WTC11 (cell line): ENCODE results near the gene CLOCK.

Experiments
- IRF2 ChIP-seq: sonication (generic); formaldehyde crosslinking; IDR thresholded peaks from 2 replicates; pipeline ENCODE4 v1.8.0; 2022; ENCODE audit warnings: low read depth, missing genetic modification reagents, borderline replicate concordance
- NR3C1 ChIP-seq: sonication (generic); formaldehyde crosslinking; conservative IDR thresholded peaks from 2 replicates; pipeline ENCODE4 v1.8.1; 2023; ENCODE audit warnings: low read depth, mild to moderate bottlenecking, missing genetic modification reagents
- ZNF232 ChIP-seq: sonication (generic); formaldehyde crosslinking; IDR thresholded peaks from 2 replicates; pipeline ENCODE4 v1.8.0; 2022; ENCODE audit warnings: mild to moderate bottlenecking, missing genetic modification reagents
- ZNF263 ChIP-seq: sonication (generic); formaldehyde crosslinking; IDR thresholded peaks from 2 replicates; pipeline ENCODE4 v1.8.1; 2022; ENCODE audit warnings: low read depth, mild to moderate bottlenecking, moderate library complexity, missing genetic modification reagents
- ZNF671 ChIP-seq: fragments of 250-450 bp; sonication (Bioruptor Pico); IDR thresholded peaks from 2 replicates; pipeline ENCODE4 v1.8.0; 2021; ENCODE audit warnings: mild to moderate bottlenecking
- TF ChIP-seq, protein P1 (sequence below): fragments of 200-600 bp; IDR thresholded peaks from 2 replicates; pipeline ENCODE4 v1.8.0; 2022; ENCODE audit warnings: antibody characterized with exemption
- TF ChIP-seq, protein P2 (sequence below): sonication (generic); formaldehyde crosslinking; IDR thresholded peaks from 2 replicates; pipeline ENCODE4 v1.8.1; 2022; ENCODE audit warnings: low read depth, missing genetic modification reagents, borderline replicate concordance
- TF ChIP-seq, protein P3 (sequence below): sonication (generic); formaldehyde crosslinking; IDR thresholded peaks from 2 replicates; pipeline ENCODE4 v1.8.1; 2023; ENCODE audit warnings: mild to moderate bottlenecking, missing genetic modification reagents

DNA sequence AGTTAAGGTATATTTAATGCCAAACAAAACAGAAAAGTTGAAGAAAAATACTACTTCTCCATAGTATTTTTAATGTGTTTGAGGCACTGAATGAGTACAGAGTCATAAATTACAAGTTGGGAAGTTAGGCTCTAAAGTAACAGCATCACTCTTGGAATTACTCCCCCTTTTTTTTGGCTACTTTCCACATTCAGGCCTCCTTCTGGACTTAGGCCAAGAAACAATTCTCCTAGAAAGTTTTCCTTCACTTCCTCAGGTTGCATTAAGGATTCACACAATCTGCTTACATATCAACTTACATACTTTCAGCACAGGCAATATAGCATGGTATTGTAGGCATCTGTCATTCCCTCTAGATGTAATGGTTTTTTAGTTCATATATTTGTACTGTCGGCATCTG lies 98.9 kb downstream of the CLOCK start:
- TF ChIP-seq, protein P1, sequence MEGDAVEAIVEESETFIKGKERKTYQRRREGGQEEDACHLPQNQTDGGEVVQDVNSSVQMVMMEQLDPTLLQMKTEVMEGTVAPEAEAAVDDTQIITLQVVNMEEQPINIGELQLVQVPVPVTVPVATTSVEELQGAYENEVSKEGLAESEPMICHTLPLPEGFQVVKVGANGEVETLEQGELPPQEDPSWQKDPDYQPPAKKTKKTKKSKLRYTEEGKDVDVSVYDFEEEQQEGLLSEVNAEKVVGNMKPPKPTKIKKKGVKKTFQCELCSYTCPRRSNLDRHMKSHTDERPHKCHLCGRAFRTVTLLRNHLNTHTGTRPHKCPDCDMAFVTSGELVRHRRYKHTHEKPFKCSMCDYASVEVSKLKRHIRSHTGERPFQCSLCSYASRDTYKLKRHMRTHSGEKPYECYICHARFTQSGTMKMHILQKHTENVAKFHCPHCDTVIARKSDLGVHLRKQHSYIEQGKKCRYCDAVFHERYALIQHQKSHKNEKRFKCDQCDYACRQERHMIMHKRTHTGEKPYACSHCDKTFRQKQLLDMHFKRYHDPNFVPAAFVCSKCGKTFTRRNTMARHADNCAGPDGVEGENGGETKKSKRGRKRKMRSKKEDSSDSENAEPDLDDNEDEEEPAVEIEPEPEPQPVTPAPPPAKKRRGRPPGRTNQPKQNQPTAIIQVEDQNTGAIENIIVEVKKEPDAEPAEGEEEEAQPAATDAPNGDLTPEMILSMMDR: no peak
- no peak for TF ChIP-seq ZNF263 (CRISPR knock-in tag)
- TF ChIP-seq, protein P2, sequence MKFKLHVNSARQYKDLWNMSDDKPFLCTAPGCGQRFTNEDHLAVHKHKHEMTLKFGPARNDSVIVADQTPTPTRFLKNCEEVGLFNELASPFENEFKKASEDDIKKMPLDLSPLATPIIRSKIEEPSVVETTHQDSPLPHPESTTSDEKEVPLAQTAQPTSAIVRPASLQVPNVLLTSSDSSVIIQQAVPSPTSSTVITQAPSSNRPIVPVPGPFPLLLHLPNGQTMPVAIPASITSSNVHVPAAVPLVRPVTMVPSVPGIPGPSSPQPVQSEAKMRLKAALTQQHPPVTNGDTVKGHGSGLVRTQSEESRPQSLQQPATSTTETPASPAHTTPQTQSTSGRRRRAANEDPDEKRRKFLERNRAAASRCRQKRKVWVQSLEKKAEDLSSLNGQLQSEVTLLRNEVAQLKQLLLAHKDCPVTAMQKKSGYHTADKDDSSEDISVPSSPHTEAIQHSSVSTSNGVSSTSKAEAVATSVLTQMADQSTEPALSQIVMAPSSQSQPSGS (CRISPR knock-in tag): no peak
- TF ChIP-seq ZNF232 (CRISPR knock-in tag): no peak
- TF ChIP-seq IRF2 (CRISPR knock-in tag): no peak
- TF ChIP-seq, protein P3, sequence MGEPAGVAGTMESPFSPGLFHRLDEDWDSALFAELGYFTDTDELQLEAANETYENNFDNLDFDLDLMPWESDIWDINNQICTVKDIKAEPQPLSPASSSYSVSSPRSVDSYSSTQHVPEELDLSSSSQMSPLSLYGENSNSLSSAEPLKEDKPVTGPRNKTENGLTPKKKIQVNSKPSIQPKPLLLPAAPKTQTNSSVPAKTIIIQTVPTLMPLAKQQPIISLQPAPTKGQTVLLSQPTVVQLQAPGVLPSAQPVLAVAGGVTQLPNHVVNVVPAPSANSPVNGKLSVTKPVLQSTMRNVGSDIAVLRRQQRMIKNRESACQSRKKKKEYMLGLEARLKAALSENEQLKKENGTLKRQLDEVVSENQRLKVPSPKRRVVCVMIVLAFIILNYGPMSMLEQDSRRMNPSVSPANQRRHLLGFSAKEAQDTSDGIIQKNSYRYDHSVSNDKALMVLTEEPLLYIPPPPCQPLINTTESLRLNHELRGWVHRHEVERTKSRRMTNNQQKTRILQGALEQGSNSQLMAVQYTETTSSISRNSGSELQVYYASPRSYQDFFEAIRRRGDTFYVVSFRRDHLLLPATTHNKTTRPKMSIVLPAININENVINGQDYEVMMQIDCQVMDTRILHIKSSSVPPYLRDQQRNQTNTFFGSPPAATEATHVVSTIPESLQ (CRISPR knock-in tag): no peak
- no peak for TF ChIP-seq ZNF671
- no peak for TF ChIP-seq NR3C1 (CRISPR knock-in tag)
